Measurements from ENCODE around the gene MRFAP1L1.

DNA sequence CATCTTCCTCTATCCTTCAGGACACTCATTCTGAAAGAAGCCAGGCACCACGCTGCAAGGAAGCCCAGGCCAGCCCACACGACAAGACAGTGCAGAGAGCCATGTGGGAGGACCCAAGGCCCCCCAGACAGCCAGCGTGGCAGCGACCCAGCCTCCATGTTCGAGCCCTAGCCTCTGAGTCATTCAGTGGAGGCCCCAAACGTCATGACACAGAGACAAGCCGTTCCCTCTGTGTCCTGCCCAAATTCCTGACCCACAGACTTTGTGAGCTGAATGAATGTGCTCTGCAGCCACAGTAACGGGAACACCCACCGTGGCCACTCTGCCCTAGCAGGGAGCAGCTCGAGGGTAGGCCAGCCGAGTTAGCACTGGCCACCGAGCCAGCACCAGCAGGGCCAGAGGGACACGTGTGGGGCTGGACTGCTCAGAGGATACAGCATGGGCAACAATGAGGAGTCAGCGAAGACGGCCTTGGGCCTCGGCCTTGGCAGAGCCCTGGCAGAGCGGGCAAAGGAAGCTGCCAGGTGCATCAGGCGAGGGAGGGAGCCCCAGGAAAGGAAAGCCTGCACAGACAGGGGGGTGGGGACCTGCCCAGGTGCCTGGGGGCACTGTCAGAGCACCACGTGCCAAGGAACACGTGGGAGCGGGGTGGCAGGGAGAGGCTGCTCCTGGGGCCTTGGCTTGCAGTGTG is 14.9 kb upstream of the MRFAP1L1 start:
- TF ChIP-seq, protein P1, sequence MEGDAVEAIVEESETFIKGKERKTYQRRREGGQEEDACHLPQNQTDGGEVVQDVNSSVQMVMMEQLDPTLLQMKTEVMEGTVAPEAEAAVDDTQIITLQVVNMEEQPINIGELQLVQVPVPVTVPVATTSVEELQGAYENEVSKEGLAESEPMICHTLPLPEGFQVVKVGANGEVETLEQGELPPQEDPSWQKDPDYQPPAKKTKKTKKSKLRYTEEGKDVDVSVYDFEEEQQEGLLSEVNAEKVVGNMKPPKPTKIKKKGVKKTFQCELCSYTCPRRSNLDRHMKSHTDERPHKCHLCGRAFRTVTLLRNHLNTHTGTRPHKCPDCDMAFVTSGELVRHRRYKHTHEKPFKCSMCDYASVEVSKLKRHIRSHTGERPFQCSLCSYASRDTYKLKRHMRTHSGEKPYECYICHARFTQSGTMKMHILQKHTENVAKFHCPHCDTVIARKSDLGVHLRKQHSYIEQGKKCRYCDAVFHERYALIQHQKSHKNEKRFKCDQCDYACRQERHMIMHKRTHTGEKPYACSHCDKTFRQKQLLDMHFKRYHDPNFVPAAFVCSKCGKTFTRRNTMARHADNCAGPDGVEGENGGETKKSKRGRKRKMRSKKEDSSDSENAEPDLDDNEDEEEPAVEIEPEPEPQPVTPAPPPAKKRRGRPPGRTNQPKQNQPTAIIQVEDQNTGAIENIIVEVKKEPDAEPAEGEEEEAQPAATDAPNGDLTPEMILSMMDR (IDR thresholded peaks at IDR 0.05): no peak
- TF ChIP-seq POLR2A (IDR thresholded peaks at IDR 0.05): no peak
